ENCODE results near the gene L3MBTL2.
A peak's percentile ranks its signal among the peaks of the same experiment; 100 is the strongest.

Gene L3MBTL2

GRCh38 chr22:41239443-41240128 lies 34.5 kb downstream of the L3MBTL2 start:
- H3K27ac ChIP-seq (ENCODE audit: low read length, poor library complexity, severe bottlenecking): no peak overlapping the region
- 83% methylated on average over 16 of the region's 16 CpGs for WGBS
- no peak overlapping the region for H2BK12ac ChIP-seq (ENCODE audit: low read length in 2 of 2)
- peaks cover 0 to 9% of the 10 kb centered on the region in 2 experiments for H3K27me3 ChIP-seq (ENCODE audit: control insufficient read depth in 1 of 2, insufficient read depth in 1 of 2, low read length in 2 of 2)
- no peak overlapping the region for H2BK5ac ChIP-seq (ENCODE audit: low read depth, low read length, poor library complexity, severe bottlenecking)
- H3K18ac ChIP-seq (ENCODE audit: low read depth in 1 of 2, low read length in 2 of 2): no peak overlapping the region
- no peak overlapping the region for H2BK15ac ChIP-seq (ENCODE audit: low read depth, poor library complexity, severe bottlenecking)
- no peak overlapping the region for H3K4ac ChIP-seq (ENCODE audit: low read depth in 1 of 2, low read length in 2 of 2)
- H3K4me1 ChIP-seq (ENCODE audit: control insufficient read depth, insufficient read depth, low read depth, low read length): peaks cover 36% of the 10 kb centered on the region
- no peak overlapping the region for H3K23ac ChIP-seq (ENCODE audit: low read length in 2 of 2)
- no peak overlapping the region for H2AK5ac ChIP-seq (ENCODE audit: low read length, severe bottlenecking)
- H4K8ac ChIP-seq (ENCODE audit: low read length): no peak overlapping the region
- no peak overlapping the region for H4K91ac ChIP-seq (ENCODE audit: low read length)
- H2AFZ ChIP-seq (ENCODE audit: low read depth, low read length): no peak overlapping the region
- no peak overlapping the region for H3K4me3 ChIP-seq (ENCODE audit: insufficient read depth in 1 of 2, low read depth in 1 of 2, low read length in 2 of 2)
- H3K9ac ChIP-seq (ENCODE audit: low read length): no peak overlapping the region
- H3K4me2 ChIP-seq (ENCODE audit: low read length, poor library complexity, severe bottlenecking): no peak overlapping the region
- peaks cover 1% of the 10 kb centered on the region for H3K79me1 ChIP-seq (replicated peaks; ENCODE audit: low read length, poor library complexity, severe bottlenecking)
- no peak for DNase-seq
- no peak overlapping the region for H2BK120ac ChIP-seq (ENCODE audit: low read depth, low read length)
- no peaks in the 10 kb centered on the region for H3K9me3 ChIP-seq (ENCODE audit: control insufficient read depth, low read length)
- peaks cover 0 to 3% of the 10 kb centered on the region in 2 experiments for H3K36me3 ChIP-seq (ENCODE audit: control insufficient read depth in 1 of 2, insufficient read depth in 2 of 2, low read depth in 1 of 2, low read length in 2 of 2)
- H3K14ac ChIP-seq (ENCODE audit: low read length in 2 of 2): no peak overlapping the region

- no peak within 1 kb of the TSS for H4K91ac ChIP-seq (ENCODE audit: low read length)
- H3K4ac ChIP-seq (ENCODE audit: low read depth in 1 of 2, low read length in 2 of 2): no peak within 1 kb of the TSS
- H2AFZ ChIP-seq (ENCODE audit: low read depth, low read length): no peak within 1 kb of the TSS
- H3K23ac ChIP-seq (ENCODE audit: low read length in 2 of 2): peak within 1 kb of the TSS in 1 of 2 experiments; percentile 9
- peaks cover 36% of the 10 kb centered on the region for H3K4me1 ChIP-seq (ENCODE audit: control insufficient read depth, insufficient read depth, low read depth, low read length)
- no peak within 1 kb of the TSS for H2BK120ac ChIP-seq (ENCODE audit: low read depth, low read length)
- H3K4me3 ChIP-seq (ENCODE audit: insufficient read depth in 1 of 2, low read depth in 1 of 2, low read length in 2 of 2): no peak within 1 kb of the TSS
- WGBS: 81% methylated on average over 24 of the region's 24 CpGs
- H2BK12ac ChIP-seq (ENCODE audit: low read length in 2 of 2): peak within 1 kb of the TSS in 1 of 2 experiments; percentile 29
- H3K79me1 ChIP-seq (replicated peaks; ENCODE audit: low read length, poor library complexity, severe bottlenecking): peaks cover 1% of the 10 kb centered on the region
- no peak for DNase-seq
- peaks cover 0 to 9% of the 10 kb centered on the region in 2 experiments for H3K27me3 ChIP-seq (ENCODE audit: control insufficient read depth in 1 of 2, insufficient read depth in 1 of 2, low read length in 2 of 2)
- H3K18ac ChIP-seq (ENCODE audit: low read depth in 1 of 2, low read length in 2 of 2): no peak within 1 kb of the TSS
- H3K9ac ChIP-seq (ENCODE audit: low read length): no peak within 1 kb of the TSS
- H3K9me3 ChIP-seq (ENCODE audit: control insufficient read depth, low read length): no peaks in the 10 kb centered on the region
- no peak within 1 kb of the TSS for H2BK15ac ChIP-seq (ENCODE audit: low read depth, poor library complexity, severe bottlenecking)
- H3K36me3 ChIP-seq (ENCODE audit: control insufficient read depth in 1 of 2, insufficient read depth in 2 of 2, low read depth in 1 of 2, low read length in 2 of 2): peaks cover 8 to 11% of the 10 kb centered on the region in 2 experiments
- H4K8ac ChIP-seq (ENCODE audit: low read length): no peak within 1 kb of the TSS
- H3K27ac ChIP-seq (ENCODE audit: low read length, poor library complexity, severe bottlenecking): no peak within 1 kb of the TSS
- no peak within 1 kb of the TSS for H2BK5ac ChIP-seq (ENCODE audit: low read depth, low read length, poor library complexity, severe bottlenecking)
- no peak within 1 kb of the TSS for H3K4me2 ChIP-seq (ENCODE audit: low read length, poor library complexity, severe bottlenecking)
- H3K14ac ChIP-seq (ENCODE audit: low read length in 2 of 2): no peak within 1 kb of the TSS
- H2AK5ac ChIP-seq (ENCODE audit: low read length, severe bottlenecking): no peak within 1 kb of the TSS
Observed at GRCh38 chr22:41240377-41241132, 35.4 kb downstream of the L3MBTL2 start, which contains the start of gene CHADL. TSS of gene CHADL (minus strand) at chr22:41240931. CDS start at chr22:41240881, 50 bp downstream.

- Histone ChIP-seq H3K27ac (ENCODE audit: low read length, poor library complexity, severe bottlenecking) (no peak overlapping the region), H3K4ac (ENCODE audit: low read depth in 1 of 2, low read length in 2 of 2) (no peak overlapping the region), H2BK15ac (ENCODE audit: low read depth, poor library complexity, severe bottlenecking) (no peak overlapping the region), H4K8ac (ENCODE audit: low read length) (no peak overlapping the region), H3K23ac (ENCODE audit: low read length in 2 of 2) (no peak overlapping the region), H2AFZ (ENCODE audit: low read depth, low read length) (no peak overlapping the region), H2BK5ac (ENCODE audit: low read depth, low read length, poor library complexity, severe bottlenecking) (no peak overlapping the region), H3K9me3 (ENCODE audit: control insufficient read depth, low read length) (no peaks in the 10 kb centered on the region), H3K9ac (ENCODE audit: low read length) (no peak overlapping the region), H4K91ac (ENCODE audit: low read length) (no peak overlapping the region), H3K36me3 (ENCODE audit: control insufficient read depth in 1 of 2, insufficient read depth in 2 of 2, low read depth in 1 of 2, low read length in 2 of 2) (peaks cover 14 to 17% of the 10 kb centered on the region in 2 experiments), H3K27me3 (ENCODE audit: control insufficient read depth in 1 of 2, insufficient read depth in 1 of 2, low read length in 2 of 2) (peaks cover 0 to 7% of the 10 kb centered on the region in 2 experiments), H3K79me1 (replicated peaks; ENCODE audit: low read length, poor library complexity, severe bottlenecking) (peaks cover 7% of the 10 kb centered on the region), H3K4me1 (ENCODE audit: control insufficient read depth, insufficient read depth, low read depth, low read length) (peaks cover 36% of the 10 kb centered on the region), H2AK5ac (ENCODE audit: low read length, severe bottlenecking) (no peak overlapping the region), H3K4me2 (ENCODE audit: low read length, poor library complexity, severe bottlenecking) (no peak overlapping the region), H3K18ac (ENCODE audit: low read depth in 1 of 2, low read length in 2 of 2) (no peak overlapping the region), H2BK12ac (ENCODE audit: low read length in 2 of 2) (no peak overlapping the region), H3K14ac (ENCODE audit: low read length in 2 of 2) (no peak overlapping the region), H3K4me3 (ENCODE audit: insufficient read depth in 1 of 2, low read depth in 1 of 2, low read length in 2 of 2) (no peak overlapping the region), H2BK120ac (ENCODE audit: low read depth, low read length) (no peak overlapping the region)
- 92% methylated on average over 6 of the region's 7 CpGs for WGBS
- DNase-seq: no peak
Observed at GRCh38 chr22:41241133-41241676, 36.1 kb downstream of the L3MBTL2 start.
